ENCODE measurements around the gene OGFOD3.
"Not testable (repeated sequence)": the region's sequence is repeated elsewhere in the genome, so short reads cannot be mapped to it uniquely, and the experiment has no call there.

The OGFOD3 gene

GRCh38 chr17:82386881-82387704 is 31.3 kb downstream of the OGFOD3 start:
- DNase-seq = no peak

DNA sequence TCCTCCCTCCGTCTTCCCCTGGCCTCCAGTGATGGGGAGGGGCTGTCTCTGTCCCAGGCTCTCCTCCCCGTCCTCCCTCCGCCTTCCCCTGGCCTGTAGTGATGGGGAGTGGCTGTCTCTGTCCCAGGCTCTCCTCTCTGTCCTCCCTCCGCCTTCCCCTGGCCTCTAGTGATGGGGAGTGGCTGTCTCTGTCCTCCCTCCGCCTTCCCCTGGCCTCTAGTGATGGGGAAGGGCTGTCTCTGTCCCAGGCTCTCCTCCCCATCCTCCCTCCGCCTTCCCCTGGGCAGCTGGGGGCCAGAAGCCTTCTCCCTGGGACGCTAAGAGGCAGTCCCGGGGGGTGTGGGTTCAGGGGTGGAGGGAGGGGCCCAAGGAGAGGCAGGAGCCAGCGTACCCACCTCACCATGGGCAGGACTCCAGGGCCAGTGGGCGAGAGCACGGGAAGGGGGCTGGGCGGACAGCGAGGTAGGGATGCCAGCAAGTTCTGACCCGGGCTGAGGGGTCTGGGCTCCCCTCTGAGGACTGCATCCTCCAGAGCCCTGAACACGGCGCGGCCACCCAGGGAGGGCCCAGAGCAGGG is 32.0 kb downstream of the OGFOD3 start:
- no peak for DNase-seq

GRCh38 chr17:82385559-82386254 is 32.7 kb downstream of the OGFOD3 start:
- DNase-seq = no peak

- DNase-seq = no peak
These were observed 33.5 kb downstream of the OGFOD3 start for GRCh38 chr17:82384730-82385481.

DNA sequence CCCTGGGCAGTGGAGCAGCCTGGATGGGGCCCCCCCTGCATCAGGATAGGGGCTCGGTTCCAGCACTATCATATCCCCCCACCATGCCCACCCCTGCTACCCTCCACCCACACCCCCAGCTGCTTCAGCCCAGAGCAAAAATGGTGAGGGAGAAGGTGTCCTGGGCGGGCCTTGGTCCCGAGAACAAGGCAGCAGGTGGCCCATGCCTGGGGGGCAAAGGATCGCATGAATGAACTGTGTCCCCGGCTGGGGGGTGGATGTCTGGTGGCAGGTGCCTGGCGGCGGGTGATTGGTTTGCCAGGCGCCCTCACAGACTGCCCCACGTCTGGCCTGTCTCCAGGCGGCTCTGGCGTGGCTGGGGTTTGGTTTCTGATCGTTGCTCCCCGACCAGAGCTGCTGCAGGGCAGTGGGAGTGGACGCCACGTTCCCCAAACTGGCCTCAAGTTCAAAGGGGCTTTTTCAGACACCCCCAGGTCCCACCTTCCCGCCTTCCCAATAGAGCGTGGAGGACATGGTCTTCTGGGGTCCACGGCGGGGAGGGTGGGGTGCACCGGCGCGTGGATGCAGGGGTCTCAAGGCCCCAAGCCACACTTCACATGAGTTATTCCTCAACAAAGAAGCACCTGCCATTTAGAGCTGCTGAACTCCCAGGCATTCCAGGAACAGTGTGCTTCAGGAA is 34.2 kb downstream of the OGFOD3 start:
- no peak for DNase-seq

- no peak for DNase-seq
These were observed 35.0 kb downstream of the OGFOD3 start for GRCh38 chr17:82383411-82383810.

- DNase-seq = no peak
These were observed 35.5 kb downstream of the OGFOD3 start for GRCh38 chr17:82382933-82383255.

DNA sequence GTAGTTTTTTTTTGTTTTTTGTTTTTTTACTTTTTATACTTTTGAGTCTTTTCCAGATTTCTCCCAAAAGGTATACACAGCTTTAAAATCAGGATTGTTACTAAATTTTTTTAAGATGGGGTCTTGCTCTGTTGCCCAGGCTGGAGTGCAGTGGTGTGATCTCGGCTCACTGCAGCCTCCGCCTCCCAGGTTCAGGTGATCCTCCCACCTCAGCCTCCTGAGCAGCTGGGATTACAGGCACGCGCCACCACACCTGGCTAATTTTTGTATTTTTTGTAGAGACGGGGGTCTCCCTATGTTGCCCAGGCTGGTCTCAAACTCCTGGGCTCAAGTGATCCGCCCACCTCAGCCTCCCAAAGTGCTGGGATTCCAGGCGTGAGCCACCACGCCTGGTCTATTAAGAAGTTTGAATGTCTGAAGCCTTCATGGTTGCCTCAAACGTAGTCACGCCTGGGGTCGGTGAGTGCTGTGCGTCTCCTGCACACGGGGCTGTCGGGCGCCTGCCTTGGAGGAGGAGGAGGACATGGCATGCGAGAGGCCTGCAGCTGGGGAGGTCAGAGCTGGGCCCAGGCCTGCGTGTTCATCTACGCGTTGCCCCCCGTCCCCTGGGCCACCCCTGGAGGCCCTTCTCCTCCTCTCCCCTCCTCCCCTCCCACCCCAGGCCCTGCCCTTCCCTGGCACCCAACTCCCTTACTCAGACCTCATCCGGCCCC is 36.0 kb downstream of the OGFOD3 start:
- not testable (repeated sequence) for DNase-seq

DNA sequence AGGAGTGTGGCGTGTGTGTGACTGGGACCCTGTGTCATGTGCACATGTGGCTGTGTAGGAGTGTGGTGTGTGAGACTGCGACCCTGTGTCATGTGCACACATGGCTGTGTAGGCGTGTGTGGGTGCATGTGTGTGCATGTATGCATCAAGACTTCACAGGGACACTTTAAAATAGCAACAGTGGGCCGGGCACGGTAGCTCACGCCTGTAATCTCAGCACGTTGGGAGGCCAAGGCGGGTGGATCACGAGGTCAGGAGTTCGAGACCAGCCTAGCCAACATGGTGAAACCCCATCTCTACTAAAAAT is 36.7 kb downstream of the OGFOD3 start:
- not testable (repeated sequence) for DNase-seq

GRCh38 chr17:82380860-82381702 is 37.3 kb downstream of the OGFOD3 start:
- no peak for DNase-seq

DNA sequence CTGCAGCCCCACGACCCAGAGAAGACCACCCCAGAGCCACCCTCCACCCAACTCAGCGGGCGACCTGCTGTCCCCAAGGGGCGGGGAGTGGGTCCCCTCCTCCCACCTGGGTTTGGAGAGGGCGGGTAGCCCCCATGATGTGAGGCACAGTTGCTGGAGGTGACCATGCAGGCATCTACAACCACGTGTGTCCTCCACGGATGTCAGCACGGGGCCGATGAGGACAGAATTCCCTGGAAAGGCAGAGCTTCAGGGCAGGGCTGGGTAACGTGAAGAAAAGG is 39.7 kb downstream of the OGFOD3 start:
- DNase-seq = no peak

- DNase-seq = no peak
These were observed 40.3 kb downstream of the OGFOD3 start for GRCh38 chr17:82377924-82378740.

DNA sequence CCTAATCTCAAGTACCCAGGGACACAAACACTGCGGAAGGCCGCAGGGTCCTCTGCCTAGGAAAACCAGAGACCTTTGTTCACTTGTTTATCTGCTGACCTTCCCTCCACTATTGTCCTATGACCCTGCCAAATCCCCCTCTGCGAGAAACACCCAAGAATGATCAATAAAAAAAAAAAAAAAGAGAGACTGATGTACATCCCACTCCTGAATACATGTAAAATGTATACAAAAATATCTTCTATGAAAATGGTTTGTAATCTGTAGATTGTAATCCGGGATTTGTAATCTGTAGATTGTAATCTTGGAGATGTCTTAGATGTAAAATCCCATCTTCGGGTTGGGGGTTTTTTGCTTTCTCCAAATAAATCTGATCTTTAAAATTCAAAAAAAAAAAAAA is 41.1 kb downstream of the OGFOD3 start:
- DNase-seq = not testable (repeated sequence)

GRCh38 chr17:82376042-82376730 is 42.2 kb downstream of the OGFOD3 start:
- no peak for DNase-seq

GRCh38 chr17:82375359-82376041 is 42.9 kb downstream of the OGFOD3 start:
- DNase-seq = no peak

DNA sequence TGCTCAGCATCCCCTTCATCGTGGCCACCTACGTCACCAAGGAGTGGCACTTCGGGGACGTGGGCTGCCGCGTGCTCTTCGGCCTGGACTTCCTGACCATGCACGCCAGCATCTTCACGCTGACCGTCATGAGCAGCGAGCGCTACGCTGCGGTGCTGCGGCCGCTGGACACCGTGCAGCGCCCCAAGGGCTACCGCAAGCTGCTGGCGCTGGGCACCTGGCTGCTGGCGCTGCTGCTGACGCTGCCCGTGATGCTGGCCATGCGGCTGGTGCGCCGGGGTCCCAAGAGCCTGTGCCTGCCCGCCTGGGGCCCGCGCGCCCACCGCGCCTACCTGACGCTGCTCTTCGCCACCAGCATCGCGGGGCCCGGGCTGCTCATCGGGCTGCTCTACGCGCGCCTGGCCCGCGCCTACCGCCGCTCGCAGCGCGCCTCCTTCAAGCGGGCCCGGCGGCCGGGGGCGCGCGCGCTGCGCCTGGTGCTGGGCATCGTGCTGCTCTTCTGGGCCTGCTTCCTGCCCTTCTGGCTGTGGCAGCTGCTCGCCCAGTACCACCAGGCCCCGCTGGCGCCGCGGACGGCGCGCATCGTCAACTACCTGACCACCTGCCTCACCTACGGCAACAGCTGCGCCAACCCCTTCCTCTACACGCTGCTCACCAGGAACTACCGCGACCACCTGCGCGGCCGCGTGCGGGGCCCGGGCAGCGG is 43.6 kb downstream of the OGFOD3 start:
- no peak for DNase-seq

DNA sequence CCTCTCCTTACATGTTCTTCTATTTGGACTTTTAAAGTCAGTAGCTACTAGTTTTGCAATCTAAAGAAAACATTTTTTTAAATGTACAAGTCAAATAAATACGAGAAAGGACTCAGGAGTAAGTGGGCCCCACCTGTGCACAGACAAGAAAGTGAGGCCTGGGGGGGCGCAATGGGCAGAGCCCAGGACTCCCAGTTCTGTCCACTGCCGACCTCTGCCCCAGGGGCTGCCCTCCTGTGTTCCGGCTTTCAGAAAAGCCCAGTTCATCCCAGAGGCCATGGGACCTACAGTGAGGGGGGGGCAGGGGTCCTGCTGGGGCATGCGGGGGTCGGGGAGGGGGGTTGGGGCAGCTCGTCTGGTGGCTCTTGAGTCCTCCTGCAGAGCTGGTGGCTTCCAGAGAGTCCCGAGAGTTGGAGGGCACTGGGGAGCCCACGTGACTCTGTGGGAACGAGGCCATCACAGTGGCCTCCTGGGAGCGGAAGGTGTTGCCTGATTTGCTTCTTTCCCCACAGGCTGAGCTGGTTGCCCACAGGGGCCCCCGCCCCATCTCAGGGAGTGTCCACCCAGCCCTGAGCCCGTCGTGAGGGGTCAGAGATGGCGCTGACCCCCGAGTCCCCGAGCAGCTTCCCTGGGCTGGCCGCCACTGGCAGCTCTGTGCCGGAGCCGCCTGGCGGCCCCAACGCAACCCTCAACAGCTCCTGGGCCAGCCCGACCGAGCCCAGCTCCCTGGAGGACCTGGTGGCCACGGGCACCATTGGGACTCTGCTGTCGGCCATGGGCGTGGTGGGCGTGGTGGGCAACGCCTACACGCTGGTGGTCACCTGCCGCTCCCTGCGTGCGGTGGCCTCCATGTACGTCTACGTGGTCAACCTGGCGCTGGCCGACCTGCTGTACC is 44.4 kb downstream of the OGFOD3 start:
- no peak for DNase-seq

GRCh38 chr17:82373072-82373452 is 45.3 kb downstream of the OGFOD3 start:
- DNase-seq = not testable (repeated sequence)

Measured in activated gamma-delta T cell (primary cell).